Measurements from ENCODE around the gene ACRV1. TPM values are rescaled to one million over a fixed set of nuclear protein-coding genes. Genes with fewer than 3 reads are reported as not detected.

ACRV1 gene
- total and polyA plus RNA-seq, 2 experiments from 2014 or later: 0.65 TPM; not detected in 1

- no peaks in the 10 kb centered on the region for H3K4me1 Mint-ChIP-seq
- no peak overlapping the region for H3K27ac Mint-ChIP-seq
- H3K9me3 Mint-ChIP-seq: peaks cover 2% of the 10 kb centered on the region; the same call in 2 of the 3 replicates
- no peak for TF ChIP-seq CREB1 (CRISPR knock-in tag; IDR thresholded peaks at IDR 0.05; ENCODE audit: low read depth)
- peaks cover 31% of the 10 kb centered on the region for H3K36me3 Mint-ChIP-seq (ENCODE audit: low read depth)
- ATAC-seq: no peak
- peaks cover 1% of the 10 kb centered on the region for H4K20me1 ChIP-seq (replicated peaks; ENCODE audit: insufficient read depth)
- no peaks in the 10 kb centered on the region for H3K27me3 ChIP-seq (ENCODE audit: insufficient read depth)
- peaks cover 29% of the 10 kb centered on the region for H3K79me2 ChIP-seq (replicated peaks; ENCODE audit: insufficient read depth)
- no peak for DNase-seq (ENCODE audit: low spot score)
- no peaks in the 10 kb centered on the region for H3F3A ChIP-seq (replicated peaks; ENCODE audit: low read depth)
- no peaks in the 10 kb centered on the region for H3K4me1 ChIP-seq (ENCODE audit: insufficient read depth)
- H3K4me2 ChIP-seq: no peak overlapping the region
- no peak overlapping the region for H3K27ac ChIP-seq (ENCODE audit: low read depth)
- no peaks in the 10 kb centered on the region for H3K27me3 Mint-ChIP-seq (ENCODE audit: insufficient read depth, low read depth, poor library complexity)
- peaks cover 8% of the 10 kb centered on the region; the same call in 1 of the 2 replicates for H3K36me3 ChIP-seq (ENCODE audit: insufficient read depth)
- no peak overlapping the region for H3K4me3 Mint-ChIP-seq
- H3K4me3 ChIP-seq: no peak overlapping the region
- H3K9me2 ChIP-seq (ENCODE audit: insufficient read depth): no peaks in the 10 kb centered on the region
- no peak overlapping the region for H2AFZ ChIP-seq
These were observed 10.5 kb downstream of the ACRV1 start for GRCh38 chr11:125670172-125670571.

GRCh38 chr11:125667151-125667550 lies 13.5 kb downstream of the ACRV1 start:
- no peak overlapping the region for H3K4me3 ChIP-seq
- H3K4me2 ChIP-seq: no peak overlapping the region
- H3K79me2 ChIP-seq (replicated peaks; ENCODE audit: insufficient read depth): peaks cover 49% of the 10 kb centered on the region
- no peaks in the 10 kb centered on the region for H3F3A ChIP-seq (replicated peaks; ENCODE audit: low read depth)
- H3K36me3 Mint-ChIP-seq (ENCODE audit: low read depth): peaks cover 58% of the 10 kb centered on the region
- TF ChIP-seq JUNB (IDR thresholded peaks at IDR 0.05; ENCODE audit: unreplicated experiment) (no peak), CREB1 (CRISPR knock-in tag; IDR thresholded peaks at IDR 0.05; ENCODE audit: low read depth) (no peak), EZH2 (IDR thresholded peaks at IDR 0.05; ENCODE audit: low read depth, unreplicated experiment) (no peak), EZH2phosphoT487 (IDR thresholded peaks at IDR 0.05; ENCODE audit: unreplicated experiment) (no peak), CTCF (conservative IDR thresholded peaks at IDR 0.05; ENCODE audit: low read depth in 2 of 2) (no peak), NANOG (IDR thresholded peaks at IDR 0.05; ENCODE audit: borderline replicate concordance) (no peak)
- no peak overlapping the region for H3K27ac ChIP-seq (ENCODE audit: low read depth)
- H2AFZ ChIP-seq: no peak overlapping the region
- no peaks in the 10 kb centered on the region for H3K4me1 Mint-ChIP-seq
- no peak overlapping the region for H3K4me3 Mint-ChIP-seq
- peaks cover 5% of the 10 kb centered on the region; the same call in 2 of the 3 replicates for H3K9me3 Mint-ChIP-seq
- H3K9me2 ChIP-seq (ENCODE audit: insufficient read depth): no peaks in the 10 kb centered on the region
- DNase-seq (ENCODE audit: low spot score) (no peak), ATAC-seq (no peak)
- no peaks in the 10 kb centered on the region; the same call in 1 of the 2 replicates for H4K20me1 ChIP-seq (replicated peaks; ENCODE audit: insufficient read depth)
- no peaks in the 10 kb centered on the region for H3K27me3 Mint-ChIP-seq (ENCODE audit: insufficient read depth, low read depth, poor library complexity)
- H3K27ac Mint-ChIP-seq: no peak overlapping the region
- no peaks in the 10 kb centered on the region for H3K4me1 ChIP-seq (ENCODE audit: insufficient read depth)
- H3K36me3 ChIP-seq (ENCODE audit: insufficient read depth): peaks cover 5% of the 10 kb centered on the region; the same call in 1 of the 2 replicates
- no peaks in the 10 kb centered on the region for H3K27me3 ChIP-seq (ENCODE audit: insufficient read depth)

GRCh38 chr11:125663910-125664309 lies 16.7 kb downstream of the ACRV1 start:
- Mint-ChIP-seq H3K9me3 (peaks cover 5% of the 10 kb centered on the region; the same call in 2 of the 3 replicates), H3K27ac (no peak overlapping the region), H3K27me3 (ENCODE audit: insufficient read depth, low read depth, poor library complexity) (no peaks in the 10 kb centered on the region), H3K4me1 (no peaks in the 10 kb centered on the region), H3K36me3 (ENCODE audit: low read depth) (peaks cover 72% of the 10 kb centered on the region), H3K4me3 (no peak overlapping the region)
- Histone ChIP-seq H3K9me2 (ENCODE audit: insufficient read depth) (no peaks in the 10 kb centered on the region), H3K4me2 (no peak overlapping the region), H3K4me1 (ENCODE audit: insufficient read depth) (no peaks in the 10 kb centered on the region), H4K20me1 (replicated peaks; ENCODE audit: insufficient read depth) (no peaks in the 10 kb centered on the region; the same call in 1 of the 2 replicates), H3K27me3 (ENCODE audit: insufficient read depth) (no peaks in the 10 kb centered on the region), H3K4me3 (no peak overlapping the region), H3F3A (replicated peaks; ENCODE audit: low read depth) (no peaks in the 10 kb centered on the region), H3K79me2 (replicated peaks; ENCODE audit: insufficient read depth) (peaks cover 47% of the 10 kb centered on the region), H2AFZ (no peak overlapping the region), H3K36me3 (ENCODE audit: insufficient read depth) (peaks cover 5% of the 10 kb centered on the region; the same call in 1 of the 2 replicates), H3K27ac (ENCODE audit: low read depth) (no peak overlapping the region)
- ATAC-seq: no peak
- no peak for TF ChIP-seq EZH2 (IDR thresholded peaks at IDR 0.05; ENCODE audit: low read depth, unreplicated experiment)
- no peak for TF ChIP-seq EZH2phosphoT487 (IDR thresholded peaks at IDR 0.05; ENCODE audit: unreplicated experiment)
- no peak for TF ChIP-seq ZNF331 (CRISPR knock-in tag; IDR thresholded peaks at IDR 0.05; ENCODE audit: low read depth)
- no peak for TF ChIP-seq CREB1 (CRISPR knock-in tag; IDR thresholded peaks at IDR 0.05; ENCODE audit: low read depth)
- TF ChIP-seq CTCF (conservative IDR thresholded peaks at IDR 0.05; ENCODE audit: low read depth in 2 of 2): no peak
- no peak for TF ChIP-seq STAT1 (IDR thresholded peaks at IDR 0.05; ENCODE audit: unreplicated experiment)
- no peak for TF ChIP-seq ETS1 (IDR thresholded peaks at IDR 0.05)
- no peak for TF ChIP-seq JUNB (IDR thresholded peaks at IDR 0.05; ENCODE audit: unreplicated experiment)
- no peak for DNase-seq (ENCODE audit: low spot score)
